ENCODE measurements around the gene MYO19. TPM values are rescaled to one million over a fixed set of nuclear protein-coding genes. Genes with fewer than 3 reads are reported as not detected.
"Not testable (repeated sequence)": the region's sequence is repeated elsewhere in the genome, so short reads cannot be mapped to it uniquely, and the experiment has no call there.

MYO19 gene
- total RNA-seq, 1 donor from 2014 or later = 59.9 TPM

- DNase-seq (ENCODE audit: low read depth, low spot score) = no peak
Measured at GRCh38 chr17:36501963-36502362, 32.7 kb downstream of the MYO19 start.

GRCh38 chr17:36501351-36501750 lies 33.3 kb downstream of the MYO19 start:
- no peak for DNase-seq (ENCODE audit: low read depth, low spot score)

GRCh38 chr17:36500745-36501225 lies 33.9 kb downstream of the MYO19 start:
- no peak for DNase-seq (ENCODE audit: low read depth, low spot score)

GRCh38 chr17:36498560-36499300 lies 35.9 kb downstream of the MYO19 start:
- no peak for DNase-seq (ENCODE audit: low read depth, low spot score)

GRCh38 chr17:36498155-36498554 lies 36.5 kb downstream of the MYO19 start:
- no peak for DNase-seq (ENCODE audit: low read depth, low spot score)

GRCh38 chr17:36496018-36496789 lies 38.5 kb downstream of the MYO19 start:
- DNase-seq (ENCODE audit: low read depth, low spot score) = no peak

GRCh38 chr17:36495076-36495578 lies 39.5 kb downstream of the MYO19 start:
- DNase-seq (ENCODE audit: low read depth, low spot score) = no peak

- DNase-seq (ENCODE audit: low read depth, low spot score) = no peak
Measured at GRCh38 chr17:36494674-36495073, 40.0 kb downstream of the MYO19 start.

GRCh38 chr17:36493956-36494355 lies 40.7 kb downstream of the MYO19 start:
- DNase-seq (ENCODE audit: low read depth, low spot score) = no peak

GRCh38 chr17:36486204-36487194 lies 48.2 kb downstream of the MYO19 start, which contains the start of gene ZNHIT3:
ZNHIT3 (plus strand) TSS chr17:36486681; CDS start chr17:36486700, 19 bp downstream.
- peak; percentile 83 for DNase-seq (ENCODE audit: low read depth, low spot score)

- DNase-seq (ENCODE audit: low read depth, low spot score) = no peak
Measured at GRCh38 chr17:36485805-36486203, 48.9 kb downstream of the MYO19 start.

- DNase-seq (ENCODE audit: low read depth, low spot score) = no peak
Measured at GRCh38 chr17:36485027-36485426, 49.6 kb downstream of the MYO19 start.

- DNase-seq (ENCODE audit: low read depth, low spot score) = not testable (repeated sequence)
Measured at GRCh38 chr17:36484021-36484420, 50.6 kb downstream of the MYO19 start.

GRCh38 chr17:36482611-36483504 lies 51.8 kb downstream of the MYO19 start:
- DNase-seq (ENCODE audit: low read depth, low spot score) = peak; percentile 50

- no peak for DNase-seq (ENCODE audit: low read depth, low spot score)
Measured at GRCh38 chr17:36481829-36482228, 52.8 kb downstream of the MYO19 start.

- no peak for DNase-seq (ENCODE audit: low read depth, low spot score)
Measured at GRCh38 chr17:36475346-36475970, 59.2 kb downstream of the MYO19 start.

- no peak for DNase-seq (ENCODE audit: low read depth, low spot score)
Measured at GRCh38 chr17:36474571-36474970, 60.1 kb downstream of the MYO19 start.

GRCh38 chr17:36470499-36470898 lies 64.2 kb downstream of the MYO19 start:
- no peak for DNase-seq (ENCODE audit: low read depth, low spot score)

GRCh38 chr17:36469733-36470132 lies 64.9 kb downstream of the MYO19 start:
- DNase-seq (ENCODE audit: low read depth, low spot score) = no peak
